ENCODE measurements around the gene ANO6.
"Not testable (repeated sequence)": the region's sequence is repeated elsewhere in the genome, so short reads cannot be mapped to it uniquely, and the experiment has no call there.

Gene ANO6

DNA sequence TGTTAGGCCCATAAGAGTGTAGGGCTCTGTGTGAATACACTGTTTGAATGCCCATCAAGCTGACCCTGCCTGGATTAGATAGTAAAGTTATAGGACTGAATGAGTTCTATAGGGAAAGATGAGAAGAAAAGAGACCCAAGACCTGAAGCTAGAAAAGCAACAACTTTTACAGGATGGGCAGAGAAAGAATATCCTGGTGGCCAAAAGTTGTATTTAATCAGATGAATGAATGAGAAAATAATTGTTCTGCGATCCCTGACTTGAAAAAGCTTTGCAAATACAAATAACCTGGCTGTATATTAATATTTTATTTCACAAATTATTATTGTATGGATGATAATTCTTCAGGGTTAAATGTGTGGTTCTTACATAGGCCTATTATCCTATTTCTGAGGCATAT is 2.8 kb upstream of the ANO6 start:
- no peak for FAIRE-seq
- no peak for DNase-seq (ENCODE audit: low spot score)

GRCh38 chr12:45214071-45214470 is 1.8 kb upstream of the ANO6 start:
- no peak for FAIRE-seq
- DNase-seq (ENCODE audit: low spot score): no peak

DNA sequence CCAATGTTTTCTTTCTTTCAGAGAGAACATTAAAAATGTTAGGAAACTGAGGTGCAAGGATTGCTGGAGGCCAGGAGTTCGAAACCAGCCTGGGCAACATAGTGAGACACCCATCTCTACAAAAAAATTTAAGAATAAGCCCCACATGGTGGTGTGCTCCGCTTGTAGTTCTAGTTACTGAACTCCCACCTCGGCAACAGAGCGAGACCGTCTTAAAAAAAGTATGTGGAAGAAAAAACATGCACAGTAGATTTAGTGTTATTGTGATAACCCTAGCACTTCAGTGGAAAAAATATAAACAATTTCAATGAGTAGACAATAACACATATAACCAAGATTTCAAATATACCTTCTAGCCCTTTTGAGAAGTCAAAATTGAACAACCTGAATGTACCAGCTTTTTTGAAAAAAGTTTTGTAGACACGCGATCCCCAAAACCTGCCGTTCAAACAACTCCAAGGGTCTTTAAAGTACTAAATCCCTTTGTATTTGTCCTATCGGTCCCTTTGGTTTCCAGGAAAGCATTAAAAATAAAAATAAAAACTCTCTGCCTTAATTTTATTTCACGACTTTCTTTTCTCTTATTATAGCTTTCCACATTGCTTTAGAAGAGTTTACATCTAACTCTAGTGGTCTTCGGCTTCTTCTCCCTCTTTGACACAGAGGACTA is 1.0 kb upstream of the ANO6 start:
- FAIRE-seq (no peak), DNase-seq (ENCODE audit: low spot score) (no peak)

GRCh38 chr12:45216230-45216982 is 511 bp downstream of the ANO6 start:
- no peak for FAIRE-seq
- DNase-seq (ENCODE audit: low spot score): no peak

- FAIRE-seq (no peak), DNase-seq (ENCODE audit: low spot score) (no peak)
These were observed 1.1 kb downstream of the ANO6 start for GRCh38 chr12:45216983-45217485.

DNA sequence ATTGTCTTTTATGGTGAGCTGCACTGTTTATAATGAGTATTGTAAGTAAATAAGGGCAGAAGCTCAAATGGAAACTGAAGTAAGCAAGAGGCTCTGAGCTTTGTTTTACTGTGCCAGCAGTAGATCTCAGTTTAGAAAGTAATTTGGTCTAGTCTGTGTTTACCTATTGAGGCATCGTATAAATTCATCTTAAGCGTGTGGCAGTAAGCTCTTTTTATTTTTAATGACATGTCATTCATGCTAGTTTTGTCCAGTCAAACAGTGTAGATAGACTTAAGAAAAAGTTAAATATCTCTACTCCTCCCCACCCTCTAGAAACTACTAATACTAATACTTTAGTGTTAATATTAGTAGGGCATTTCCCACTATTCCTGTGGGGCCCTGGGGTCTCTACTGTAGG is 2.0 kb downstream of the ANO6 start:
- FAIRE-seq: no peak

GRCh38 chr12:45219621-45220020 is 3.7 kb downstream of the ANO6 start:
- DNase-seq (ENCODE audit: low spot score) (no peak), FAIRE-seq (no peak)

More for the DNA sequence above, 2.0 kb downstream of the ANO6 start:
- no peak for DNase-seq (ENCODE audit: low spot score)

DNA sequence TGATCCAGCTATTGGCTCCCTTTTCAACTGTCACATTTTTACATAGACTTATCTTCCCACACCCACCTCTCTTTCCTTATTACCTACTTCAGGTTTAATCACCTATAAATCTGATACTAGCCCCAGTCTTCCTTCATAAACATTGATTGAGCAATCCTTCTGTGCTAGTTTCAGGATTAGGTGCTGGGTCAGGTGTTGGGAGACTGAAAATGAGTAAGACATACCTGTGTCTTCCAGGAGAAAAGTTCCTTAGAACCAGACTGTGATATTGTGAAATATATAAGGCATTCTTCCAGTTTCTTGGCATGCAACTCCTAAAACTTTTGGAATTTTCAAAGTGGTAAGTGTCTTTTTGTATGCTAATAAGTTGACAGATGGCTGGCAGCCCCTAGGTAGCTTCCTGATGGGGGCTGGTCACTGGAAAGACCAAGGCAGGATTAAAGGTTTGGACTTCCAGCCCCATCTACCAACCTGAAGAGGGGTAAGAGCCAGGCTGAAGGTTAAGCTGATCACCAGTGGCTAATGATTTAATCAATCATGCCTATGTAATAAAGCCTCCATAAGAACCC is 4.6 kb downstream of the ANO6 start:
- DNase-seq (ENCODE audit: low spot score): no peak
- no peak for FAIRE-seq

DNA sequence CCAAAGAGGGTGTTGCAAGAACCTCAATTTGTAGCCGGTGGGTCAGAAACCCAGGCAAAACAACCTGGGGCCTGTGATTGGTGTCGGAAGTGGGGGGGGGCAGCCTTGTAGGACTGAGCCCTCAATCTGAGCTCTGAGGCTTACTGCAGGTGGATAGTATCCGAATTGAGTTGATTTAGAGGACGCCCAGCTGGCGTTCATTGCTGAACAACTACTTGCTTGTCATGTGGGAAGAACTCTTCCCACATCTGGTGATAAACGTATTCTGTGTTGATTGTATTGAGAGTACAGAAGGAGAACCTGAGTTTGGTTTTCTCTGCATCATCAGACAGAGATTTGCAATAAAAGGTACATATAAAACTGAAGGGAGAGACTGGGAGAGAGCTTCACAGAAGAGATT is 5.1 kb downstream of the ANO6 start:
- no peak for DNase-seq (ENCODE audit: low spot score)
- FAIRE-seq: no peak

DNA sequence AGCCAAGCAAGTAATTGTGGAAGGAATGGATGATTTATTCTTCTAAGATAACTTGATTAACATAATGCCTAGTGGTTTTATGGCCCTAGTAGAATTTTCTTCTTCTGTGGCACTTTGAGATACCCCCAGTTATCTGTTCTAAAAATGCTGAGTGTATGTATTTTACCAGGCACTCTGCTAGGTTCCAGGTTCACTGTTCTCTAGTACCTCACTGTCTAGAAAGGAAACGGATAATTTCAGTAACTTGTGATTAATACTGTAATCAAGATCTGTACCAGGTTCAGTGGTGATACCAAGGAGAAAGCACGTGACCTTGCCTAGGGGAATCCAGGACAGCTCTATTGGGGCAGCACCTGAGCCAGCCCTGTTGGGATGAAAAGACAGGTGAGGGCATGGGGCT is 8.0 kb downstream of the ANO6 start:
- FAIRE-seq (no peak), DNase-seq (ENCODE audit: low spot score) (no peak)

DNA sequence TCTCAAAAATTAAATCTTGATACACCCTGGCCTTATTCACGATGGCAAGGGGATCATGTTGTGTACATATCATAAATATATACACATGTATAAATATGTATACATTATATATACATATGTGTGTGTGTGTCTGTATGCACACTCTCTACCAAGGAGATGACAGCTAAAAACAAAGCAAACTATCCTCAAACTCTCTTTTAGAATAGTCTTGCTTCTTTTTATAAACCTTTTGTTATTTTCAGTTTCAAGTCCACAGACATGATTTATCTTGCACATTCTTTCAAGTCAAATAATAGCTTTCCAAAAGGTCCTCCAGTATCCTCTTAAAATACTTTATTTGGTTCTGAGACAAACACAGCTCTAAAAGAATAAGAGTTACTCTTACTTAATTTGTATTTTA is 8.4 kb downstream of the ANO6 start:
- no peak for FAIRE-seq
- DNase-seq (ENCODE audit: low spot score): no peak

DNA sequence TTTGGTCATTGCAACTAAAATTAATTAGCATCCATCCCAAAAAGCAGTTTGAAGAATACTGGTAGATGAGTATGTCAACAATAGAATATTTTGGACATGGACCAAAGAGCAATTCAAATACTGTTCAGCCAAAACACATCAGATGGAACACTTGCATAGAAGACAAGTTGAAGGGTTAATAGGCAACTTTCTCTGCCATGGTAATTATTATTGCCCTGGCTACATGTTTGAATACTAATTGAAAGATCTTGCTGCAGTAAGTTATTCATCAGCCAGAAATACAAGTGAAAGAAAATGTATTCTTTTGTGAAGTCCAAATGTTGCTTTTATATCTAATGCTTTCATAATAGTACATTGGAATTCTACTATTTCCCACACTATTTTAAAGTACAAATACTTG is 10.1 kb downstream of the ANO6 start:
- no peak for FAIRE-seq
- DNase-seq (ENCODE audit: low spot score): no peak

DNA sequence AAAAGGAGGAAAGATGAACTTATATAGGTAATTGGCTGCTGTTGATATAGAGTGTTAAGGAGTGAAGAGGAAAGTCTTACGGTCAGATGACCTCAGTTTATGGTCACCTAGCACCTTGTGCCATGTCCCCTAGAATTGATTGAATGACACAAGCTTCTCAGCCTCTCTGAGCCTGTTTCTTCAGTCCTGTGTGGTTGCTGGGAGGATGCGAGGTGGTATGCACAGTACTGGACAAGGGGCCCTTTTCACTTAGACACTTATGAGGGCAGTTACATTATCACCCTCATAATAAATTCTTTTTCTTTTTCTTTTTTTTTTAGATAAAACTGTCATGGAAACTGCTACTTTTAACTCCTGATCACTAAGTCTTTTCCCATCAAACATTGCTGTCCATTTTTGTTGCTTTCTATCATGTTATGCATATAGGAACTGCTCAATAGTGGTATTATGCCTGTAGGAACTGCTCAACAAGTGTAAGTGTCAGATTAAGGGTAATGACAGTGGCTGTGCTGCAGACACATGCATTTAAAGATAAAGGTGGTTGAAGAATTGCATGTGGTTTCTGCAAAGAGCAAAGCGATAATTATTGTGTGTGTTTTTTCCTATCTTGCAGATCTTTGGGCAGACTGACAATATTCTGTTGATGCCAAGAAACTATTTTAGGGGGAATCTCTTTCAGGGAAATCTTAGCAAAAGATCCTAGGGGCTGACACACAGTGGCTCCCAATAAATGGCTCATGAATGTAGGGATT is 11.6 kb downstream of the ANO6 start:
- FAIRE-seq (no peak), DNase-seq (ENCODE audit: low spot score) (no peak)

- FAIRE-seq: peak; percentile 76
These were observed 15.7 kb downstream of the ANO6 start for GRCh38 chr12:45231515-45232145.

GRCh38 chr12:45232146-45232755 is 16.4 kb downstream of the ANO6 start:
- FAIRE-seq (no peak), DNase-seq (ENCODE audit: low spot score) (no peak)

More at GRCh38 chr12:45231515-45232145, 15.7 kb downstream of the ANO6 start:
- DNase-seq (ENCODE audit: low spot score): peak; percentile 41

DNA sequence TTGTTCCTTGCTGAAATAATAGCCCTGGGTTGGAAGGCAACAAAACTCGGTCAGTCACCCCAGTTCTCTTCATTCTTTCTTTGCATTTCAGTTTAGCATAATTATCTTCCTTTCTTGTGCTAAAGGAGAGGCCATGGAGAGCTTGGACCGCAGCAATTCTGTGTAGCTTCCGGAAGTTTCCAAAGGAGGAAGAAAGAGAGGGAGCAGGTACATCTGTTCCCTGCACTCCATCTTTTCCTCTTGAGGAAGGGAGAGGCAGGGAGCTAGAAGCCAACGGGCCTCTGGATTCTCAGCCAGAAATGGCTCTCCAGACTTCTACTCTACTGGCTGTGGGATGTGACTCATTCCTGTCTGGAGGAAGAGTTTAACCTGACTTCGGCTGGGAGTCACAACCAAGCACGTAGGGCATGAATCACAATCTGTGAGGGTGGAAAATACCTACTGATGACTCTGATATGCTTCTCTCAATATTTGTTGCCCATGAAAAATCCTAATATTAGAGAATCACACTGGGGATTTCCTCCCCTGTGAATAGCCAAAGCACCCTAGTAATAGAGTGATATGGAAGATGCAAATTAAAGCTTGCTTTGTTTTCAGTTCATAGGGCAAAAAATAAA is 17.0 kb downstream of the ANO6 start:
- DNase-seq (ENCODE audit: low spot score) (peak; percentile 91), FAIRE-seq (peak; percentile 93)

DNA sequence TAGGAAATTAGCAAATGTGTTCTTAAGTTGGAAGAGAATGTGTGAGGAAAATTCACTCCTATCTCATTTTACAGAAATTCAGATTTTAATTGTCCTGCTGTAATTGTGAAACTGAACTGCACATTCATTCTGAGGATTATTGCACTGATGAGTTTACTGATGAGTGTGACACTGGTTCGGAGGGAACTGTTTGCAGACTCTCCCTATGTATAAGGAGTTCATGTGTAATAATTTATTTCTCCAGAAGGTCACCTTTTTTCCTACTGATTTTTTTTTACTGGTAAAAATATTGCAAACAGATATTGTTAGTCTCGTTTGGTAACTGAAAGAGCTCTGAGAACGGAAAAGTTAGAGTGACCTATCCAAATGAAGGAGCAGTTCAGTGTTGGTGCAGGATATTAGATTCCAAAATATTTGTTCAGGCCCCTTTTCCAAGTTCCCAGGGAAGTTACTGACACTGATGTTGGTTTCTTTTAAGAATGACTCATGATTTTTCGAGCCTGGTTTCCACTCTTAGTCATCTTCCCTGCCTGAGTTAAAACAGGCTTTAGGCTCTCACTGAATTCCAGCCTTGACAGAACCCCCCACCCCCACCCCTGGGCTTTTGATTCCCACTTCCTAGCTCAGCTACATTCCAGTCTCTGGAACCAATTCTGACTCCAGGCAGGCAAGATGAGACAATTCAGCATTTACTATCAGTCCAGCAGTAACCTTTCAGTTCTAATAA is 18.4 kb downstream of the ANO6 start:
- peak; percentile 85 for DNase-seq (ENCODE audit: low spot score)
- peak; percentile 94 for FAIRE-seq

GRCh38 chr12:45235087-45236025 is 19.5 kb downstream of the ANO6 start:
- DNase-seq (ENCODE audit: low spot score) (peak; percentile 37), FAIRE-seq (no peak)

DNA sequence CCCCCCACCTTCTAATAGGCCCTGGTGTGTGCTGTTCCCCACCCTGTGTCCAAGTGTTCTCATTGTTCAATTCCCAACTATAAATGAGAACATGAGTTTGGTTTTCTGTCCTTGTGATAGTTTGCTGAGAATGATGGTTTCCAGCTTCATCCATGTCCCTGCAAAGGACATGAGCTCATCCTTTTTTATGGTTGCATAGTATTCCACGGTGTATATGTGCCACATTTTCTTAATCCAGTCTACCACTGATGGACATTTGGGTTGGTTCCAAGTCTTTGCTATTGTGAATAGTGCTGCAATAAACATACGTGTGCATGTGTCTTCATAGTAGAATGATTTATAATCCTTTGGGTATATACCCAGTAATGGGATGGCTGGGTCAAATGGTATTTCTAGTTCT is 20.5 kb downstream of the ANO6 start:
- FAIRE-seq: not testable (repeated sequence)

More for the DNA sequence above, 20.5 kb downstream of the ANO6 start:
- not testable (repeated sequence) for DNase-seq (ENCODE audit: low spot score)
